Measurements from ENCODE around the gene RPS6KA1. TPM values are rescaled to one million over a fixed set of nuclear protein-coding genes. Genes with fewer than 3 reads are reported as not detected.

Gene RPS6KA1
- total and polyA plus RNA-seq, 9 of the 15 experiments (the other 6 are each of a cell fraction or from before 2014, with no cell fraction given): 2.4 to 61.0 (median 35.5) TPM

DNA sequence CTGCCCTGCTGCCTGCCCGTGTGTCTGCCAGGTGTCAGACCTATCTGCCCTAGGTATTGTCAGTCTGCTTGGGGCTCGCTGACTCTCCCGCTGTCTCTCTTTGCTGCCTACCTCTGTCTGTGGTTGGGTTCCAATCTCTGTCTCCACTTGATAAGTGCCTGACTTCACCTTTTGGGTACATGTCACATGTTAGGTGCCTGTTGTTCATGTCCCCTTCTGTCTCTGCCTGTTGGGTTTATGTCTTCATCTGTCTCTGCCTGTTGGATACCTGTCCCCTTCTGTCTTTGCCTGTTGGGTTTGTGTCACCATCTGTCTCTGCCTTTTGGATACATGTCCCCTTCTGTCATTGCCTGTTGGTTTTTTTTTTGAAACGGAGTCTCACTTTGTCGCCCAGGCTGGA, 14.6 kb downstream of the RPS6KA1 start:
- no peak for DNase-seq (ENCODE audit: extremely low read depth in 1 of 4, low spot score in 3 of 4)
- peak overlapping the region in 1 of 2 experiments; percentile 75; a peak in 2 of 4 replicates for H3K9ac ChIP-seq (ENCODE audit: insufficient read depth in 1 of 2, low read depth in 2 of 2, low read length in 2 of 2)
- no peaks in the 10 kb centered on the region for H3K27me3 ChIP-seq (ENCODE audit: control insufficient read depth in 2 of 2, insufficient read depth in 2 of 2, low read length in 2 of 2)
- no peaks in the 10 kb centered on the region for H4K20me1 ChIP-seq (replicated peaks; ENCODE audit: control insufficient read depth, insufficient read depth, low read length)
- ATAC-seq: no peak
- H3K9me1 ChIP-seq (ENCODE audit: control insufficient read depth, insufficient read depth, low read length): no peaks in the 10 kb centered on the region
- peak; percentile 29 for FAIRE-seq
- no peak overlapping the region for H3K4me3 ChIP-seq
- no TSS peak for BruUV-seq (replicated peaks)
- intact Hi-C loops (cut with micrococcal nuclease): no loop called here
- POLR2A ChIA-PET: interaction anchor here (0.5 to 0.7 kb wide), 2 partner anchors 257 to 267 kb away, joined by 3 read pairs; no protein-coding TSS in a partner anchor
- TF ChIP-seq TCF3 (CRISPR knock-in tag; IDR thresholded peaks at IDR 0.05) (peak; percentile 30; the same call in 1 of the 2 replicates), CREB1 (IDR thresholded peaks at IDR 0.05) (no peak), CREB1 (CRISPR knock-in tag; IDR thresholded peaks at IDR 0.05) (no peak), ZC3H4 (CRISPR knock-in tag; IDR thresholded peaks at IDR 0.05; ENCODE audit: borderline replicate concordance) (0 out of 2 replicates have a peak, but pooled peaks have one; percentile 37)
- TF ChIP-seq, protein P1, sequence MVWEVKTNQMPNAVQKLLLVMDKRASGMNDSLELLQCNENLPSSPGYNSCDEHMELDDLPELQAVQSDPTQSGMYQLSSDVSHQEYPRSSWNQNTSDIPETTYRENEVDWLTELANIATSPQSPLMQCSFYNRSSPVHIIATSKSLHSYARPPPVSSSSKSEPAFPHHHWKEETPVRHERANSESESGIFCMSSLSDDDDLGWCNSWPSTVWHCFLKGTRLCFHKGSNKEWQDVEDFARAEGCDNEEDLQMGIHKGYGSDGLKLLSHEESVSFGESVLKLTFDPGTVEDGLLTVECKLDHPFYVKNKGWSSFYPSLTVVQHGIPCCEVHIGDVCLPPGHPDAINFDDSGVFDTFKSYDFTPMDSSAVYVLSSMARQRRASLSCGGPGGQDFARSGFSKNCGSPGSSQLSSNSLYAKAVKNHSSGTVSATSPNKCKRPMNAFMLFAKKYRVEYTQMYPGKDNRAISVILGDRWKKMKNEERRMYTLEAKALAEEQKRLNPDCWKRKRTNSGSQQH (CRISPR knock-in tag; IDR thresholded peaks at IDR 0.05): 0 out of 2 replicates have a peak, but pooled peaks have one; percentile 3
- H3K9me3 ChIP-seq (replicated peaks; ENCODE audit: control insufficient read depth, insufficient read depth, low read depth, low read length): no peaks in the 10 kb centered on the region
- H3K4me2 ChIP-seq (ENCODE audit: insufficient read depth, low read length): no peak overlapping the region
- CTCF ChIA-PET (ENCODE audit: low intra/inter-chr PET ratio): no interaction called here
- 65% methylated on average over 5 of the region's 5 CpGs for WGBS (ENCODE audit: insufficient coverage, low coverage, missing lambda C conversion rate)
- peaks cover 29 to 39% of the 10 kb centered on the region in 2 experiments for H3K4me1 ChIP-seq (replicated peaks in 1 of 2; ENCODE audit: control insufficient read depth in 2 of 2, insufficient read depth in 2 of 2, low read length in 2 of 2)
- in situ Hi-C loops (cut with MboI): no loop called here
- no peak overlapping the region for H3K27ac ChIP-seq (ENCODE audit: extremely low read depth, low read depth, low read length)
- peaks cover 8% of the 10 kb centered on the region; the same call in 1 of the 3 replicates for H3K79me2 ChIP-seq (ENCODE audit: control insufficient read depth, insufficient read depth, low read length)
- H2AFZ ChIP-seq (ENCODE audit: low read depth, low read length): no peak overlapping the region
- peaks cover 43% of the 10 kb centered on the region; the same call in 1 of the 3 replicates for H3K36me3 ChIP-seq (ENCODE audit: control insufficient read depth, insufficient read depth, low read length)
